SK-N-MC (cell line): ENCODE data around the gene TARS1.

Experiments
- EZH2 ChIP-seq: fragments of 200-600 bp; sonication (generic); IDR thresholded peaks from one replicate; pipeline ENCODE4 v1.6.1; 2017; ENCODE audit warnings: antibody characterized with exemption
- FOXP2 ChIP-seq: optimal IDR thresholded peaks from 2 replicates; pipeline ENCODE3; 2011; ENCODE audit warnings: mild to moderate bottlenecking, moderate library complexity; ENCODE audit not compliant: insufficient read depth; ENCODE audit errors: extremely low read length, control extremely low read depth
- POLR2AphosphoS5 ChIP-seq: IDR thresholded peaks from 2 replicates; pipeline ENCODE4 v1.6.1; 2012; ENCODE audit warnings: mild to moderate bottlenecking, low read depth, low read length, borderline replicate concordance

GRCh38 chr5:33422191-33422590 lies 18.6 kb upstream of the TARS1 start:
- TF ChIP-seq POLR2AphosphoS5 (no peak), EZH2 (no peak), FOXP2 (no peak)
